ENCODE results near the gene RAP2A. TPM values are rescaled to one million over a fixed set of nuclear protein-coding genes. Genes with fewer than 3 reads are reported as not detected.

Gene RAP2A
- total RNA-seq, 1 donor from 2014 or later: 46.6 TPM

GRCh38 chr13:97477844-97478243 lies 43.9 kb downstream of the RAP2A start:
- no peak overlapping the region for H3K27ac ChIP-seq (ENCODE audit: low read depth, low read length)
- H2AFZ ChIP-seq (ENCODE audit: low read depth, low read length): no peak overlapping the region
- H3K4me1 ChIP-seq (ENCODE audit: insufficient read depth, low read length): no peaks in the 10 kb centered on the region
- no peaks in the 10 kb centered on the region for H4K20me1 ChIP-seq (ENCODE audit: insufficient read depth, low read length)
- TF ChIP-seq, protein P1, sequence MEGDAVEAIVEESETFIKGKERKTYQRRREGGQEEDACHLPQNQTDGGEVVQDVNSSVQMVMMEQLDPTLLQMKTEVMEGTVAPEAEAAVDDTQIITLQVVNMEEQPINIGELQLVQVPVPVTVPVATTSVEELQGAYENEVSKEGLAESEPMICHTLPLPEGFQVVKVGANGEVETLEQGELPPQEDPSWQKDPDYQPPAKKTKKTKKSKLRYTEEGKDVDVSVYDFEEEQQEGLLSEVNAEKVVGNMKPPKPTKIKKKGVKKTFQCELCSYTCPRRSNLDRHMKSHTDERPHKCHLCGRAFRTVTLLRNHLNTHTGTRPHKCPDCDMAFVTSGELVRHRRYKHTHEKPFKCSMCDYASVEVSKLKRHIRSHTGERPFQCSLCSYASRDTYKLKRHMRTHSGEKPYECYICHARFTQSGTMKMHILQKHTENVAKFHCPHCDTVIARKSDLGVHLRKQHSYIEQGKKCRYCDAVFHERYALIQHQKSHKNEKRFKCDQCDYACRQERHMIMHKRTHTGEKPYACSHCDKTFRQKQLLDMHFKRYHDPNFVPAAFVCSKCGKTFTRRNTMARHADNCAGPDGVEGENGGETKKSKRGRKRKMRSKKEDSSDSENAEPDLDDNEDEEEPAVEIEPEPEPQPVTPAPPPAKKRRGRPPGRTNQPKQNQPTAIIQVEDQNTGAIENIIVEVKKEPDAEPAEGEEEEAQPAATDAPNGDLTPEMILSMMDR (IDR thresholded peaks at IDR 0.05; ENCODE audit: insufficient read depth, low read depth, low read length): no peak
- TF ChIP-seq EZH2 (IDR thresholded peaks at IDR 0.05; ENCODE audit: insufficient read depth, low read length): no peak
- no peaks in the 10 kb centered on the region for H3K9me3 ChIP-seq (ENCODE audit: insufficient read depth, low read depth, low read length)
- no peaks in the 10 kb centered on the region for H3K27me3 ChIP-seq (ENCODE audit: insufficient read depth, low read length)
- DNase-seq (ENCODE audit: low read depth) (no peak), FAIRE-seq (no peak)
- no peaks in the 10 kb centered on the region for H3K79me2 ChIP-seq (ENCODE audit: insufficient read depth, low read length)
- Mint-ChIP-seq H3K27ac (ENCODE audit: unreplicated experiment) (no peak overlapping the region), H3K27me3 (ENCODE audit: low read depth, unreplicated experiment) (no peaks in the 10 kb centered on the region), H3K4me1 (ENCODE audit: low read depth, unreplicated experiment) (peaks cover 4% of the 10 kb centered on the region), H3K4me3 (ENCODE audit: unreplicated experiment) (no peak overlapping the region), H3K36me3 (ENCODE audit: low read depth, unreplicated experiment) (no peaks in the 10 kb centered on the region), H3K9me3 (ENCODE audit: unreplicated experiment) (no peaks in the 10 kb centered on the region)
- H3K4me3 ChIP-seq (ENCODE audit: insufficient read depth, low read depth, low read length): no peak overlapping the region
- no peak overlapping the region for H3K4me2 ChIP-seq (ENCODE audit: low read length)
- H3K36me3 ChIP-seq (ENCODE audit: insufficient read depth, low read length): no peaks in the 10 kb centered on the region
- no peak overlapping the region for H3K9ac ChIP-seq (ENCODE audit: low read length)

DNA sequence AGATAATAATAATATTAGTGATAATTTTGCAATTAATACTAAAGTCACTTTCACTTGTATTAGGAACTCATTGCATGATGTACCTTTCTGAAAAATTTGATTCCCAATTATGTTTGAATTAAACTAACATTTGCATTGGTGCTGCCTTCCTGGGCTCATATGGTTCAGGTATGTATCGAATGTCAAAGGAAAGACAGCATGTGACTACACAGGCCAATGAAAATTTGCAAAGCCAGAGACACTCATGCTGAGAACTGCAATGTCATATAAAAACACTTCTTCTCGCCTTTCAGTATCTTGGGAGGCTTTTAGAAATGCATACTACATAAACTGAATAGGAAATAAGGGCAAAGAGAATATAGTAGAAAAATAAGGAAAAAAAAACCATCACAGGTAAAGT lies 44.3 kb downstream of the RAP2A start:
- Histone ChIP-seq H3K36me3 (ENCODE audit: insufficient read depth, low read length) (no peaks in the 10 kb centered on the region), H4K20me1 (ENCODE audit: insufficient read depth, low read length) (no peaks in the 10 kb centered on the region), H3K9ac (ENCODE audit: low read length) (no peak overlapping the region), H3K9me3 (ENCODE audit: insufficient read depth, low read depth, low read length) (no peaks in the 10 kb centered on the region), H3K4me1 (ENCODE audit: insufficient read depth, low read length) (no peaks in the 10 kb centered on the region), H3K27me3 (ENCODE audit: insufficient read depth, low read length) (no peaks in the 10 kb centered on the region), H3K4me3 (ENCODE audit: insufficient read depth, low read depth, low read length) (no peak overlapping the region), H2AFZ (ENCODE audit: low read depth, low read length) (no peak overlapping the region), H3K27ac (ENCODE audit: low read depth, low read length) (no peak overlapping the region), H3K4me2 (ENCODE audit: low read length) (no peak overlapping the region), H3K79me2 (ENCODE audit: insufficient read depth, low read length) (no peaks in the 10 kb centered on the region)
- H3K27me3 Mint-ChIP-seq (ENCODE audit: low read depth, unreplicated experiment): no peaks in the 10 kb centered on the region
- H3K36me3 Mint-ChIP-seq (ENCODE audit: low read depth, unreplicated experiment): no peaks in the 10 kb centered on the region
- peaks cover 4% of the 10 kb centered on the region for H3K4me1 Mint-ChIP-seq (ENCODE audit: low read depth, unreplicated experiment)
- TF ChIP-seq, protein P1 (IDR thresholded peaks at IDR 0.05; ENCODE audit: insufficient read depth, low read depth, low read length): no peak
- no peak for TF ChIP-seq EZH2 (IDR thresholded peaks at IDR 0.05; ENCODE audit: insufficient read depth, low read length)
- no peak for FAIRE-seq
- H3K27ac Mint-ChIP-seq (ENCODE audit: unreplicated experiment): no peak overlapping the region
- DNase-seq (ENCODE audit: low read depth): no peak
- H3K4me3 Mint-ChIP-seq (ENCODE audit: unreplicated experiment): no peak overlapping the region
- no peaks in the 10 kb centered on the region for H3K9me3 Mint-ChIP-seq (ENCODE audit: unreplicated experiment)

GRCh38 chr13:97483465-97483864 lies 49.5 kb downstream of the RAP2A start:
- H3K9me3 Mint-ChIP-seq (ENCODE audit: unreplicated experiment): no peaks in the 10 kb centered on the region
- Histone ChIP-seq H4K20me1 (ENCODE audit: insufficient read depth, low read length) (no peaks in the 10 kb centered on the region), H3K4me1 (ENCODE audit: insufficient read depth, low read length) (no peaks in the 10 kb centered on the region), H3K9ac (ENCODE audit: low read length) (no peak overlapping the region), H3K4me2 (ENCODE audit: low read length) (no peak overlapping the region), H3K9me3 (ENCODE audit: insufficient read depth, low read depth, low read length) (no peaks in the 10 kb centered on the region), H3K79me2 (ENCODE audit: insufficient read depth, low read length) (no peaks in the 10 kb centered on the region), H3K36me3 (ENCODE audit: insufficient read depth, low read length) (no peaks in the 10 kb centered on the region), H3K27ac (ENCODE audit: low read depth, low read length) (no peak overlapping the region), H2AFZ (ENCODE audit: low read depth, low read length) (no peak overlapping the region), H3K27me3 (ENCODE audit: insufficient read depth, low read length) (no peaks in the 10 kb centered on the region), H3K4me3 (ENCODE audit: insufficient read depth, low read depth, low read length) (no peak overlapping the region)
- H3K4me1 Mint-ChIP-seq (ENCODE audit: low read depth, unreplicated experiment): peaks cover 7% of the 10 kb centered on the region
- DNase-seq (ENCODE audit: low read depth) (no peak), FAIRE-seq (no peak)
- no peaks in the 10 kb centered on the region for H3K36me3 Mint-ChIP-seq (ENCODE audit: low read depth, unreplicated experiment)
- H3K27me3 Mint-ChIP-seq (ENCODE audit: low read depth, unreplicated experiment): no peaks in the 10 kb centered on the region
- no peak overlapping the region for H3K27ac Mint-ChIP-seq (ENCODE audit: unreplicated experiment)
- TF ChIP-seq, protein P1 (IDR thresholded peaks at IDR 0.05; ENCODE audit: insufficient read depth, low read depth, low read length): no peak
- TF ChIP-seq EZH2 (IDR thresholded peaks at IDR 0.05; ENCODE audit: insufficient read depth, low read length): no peak
- no peak overlapping the region for H3K4me3 Mint-ChIP-seq (ENCODE audit: unreplicated experiment)
